Cardiac fibroblast (primary cell): ENCODE measurements around the gene NUMBL.

ENCODE experiments used
- DNase-seq, 2 donors: peaks; one replicate each; pipeline versions ENCODE4 v3.0.0 to v3.0.0-alpha.2; 2010; ENCODE audit warnings: low read depth in 2 of 2
- H3K4me3 ChIP-seq, 2 donors: replicated peaks in 1 of 2; 1 replicate in 1 of 2; 2 replicates in 1 of 2; pipeline ENCODE4 v1.5.1; 2011; ENCODE audit warnings: low read depth in 2 of 2, low read length in 2 of 2, mild to moderate bottlenecking in 2 of 2, moderate library complexity in 1 of 2
- CTCF ChIP-seq: IDR thresholded peaks from one replicate; pipeline ENCODE4 v1.5.1; 2011; ENCODE audit warnings: low read depth, mild to moderate bottlenecking, low read length, inconsistent platforms

Gene NUMBL

GRCh38 chr19:40704491-40705361 is 14.3 kb upstream of the NUMBL start:
- no peak overlapping the region for H3K4me3 ChIP-seq

GRCh38 chr19:40703029-40703755 is 12.7 kb upstream of the NUMBL start:
- no peak overlapping the region for H3K4me3 ChIP-seq
- no peak for DNase-seq
- no peak for TF ChIP-seq CTCF

More at GRCh38 chr19:40704491-40705361, 14.3 kb upstream of the NUMBL start:
- no peak for DNase-seq
- no peak for TF ChIP-seq CTCF

DNA sequence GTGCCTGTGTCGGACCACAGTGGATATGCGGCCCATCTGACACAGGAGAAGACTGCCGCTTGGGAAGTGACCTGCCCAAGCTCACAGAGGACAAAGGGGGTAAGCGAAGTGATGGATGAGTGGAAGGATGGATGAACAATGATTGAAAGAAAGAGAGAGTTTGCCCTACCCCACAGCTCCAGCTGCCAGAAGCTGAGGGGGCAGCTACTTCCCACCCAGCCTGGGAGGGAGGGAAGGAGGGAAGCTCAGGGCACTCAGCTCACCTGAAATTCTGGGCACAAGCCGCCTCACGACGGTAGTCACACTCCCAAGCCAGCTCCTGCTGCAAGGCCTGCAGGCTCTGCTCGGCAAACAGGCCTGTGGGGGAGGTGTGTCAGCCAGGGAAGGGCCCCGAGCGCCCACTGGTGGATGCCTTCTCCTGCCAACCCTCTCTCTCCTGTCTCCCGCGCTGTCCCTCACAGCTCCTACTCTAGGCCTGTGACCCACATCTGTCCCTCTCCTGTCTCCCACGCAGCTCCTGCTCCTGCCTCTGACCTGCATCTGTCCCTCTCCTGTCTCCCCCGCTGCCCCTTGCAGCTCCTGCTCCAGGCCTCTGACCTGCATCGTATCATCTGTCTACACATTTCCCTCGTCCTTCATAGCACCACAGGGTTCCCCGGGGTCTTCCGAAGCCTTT is 12.0 kb upstream of the NUMBL start:
- H3K4me3 ChIP-seq: no peak overlapping the region
- peak in 1 of 2 donors; percentile 54 for DNase-seq

GRCh38 chr19:40701758-40702157 is 11.3 kb upstream of the NUMBL start:
- no peak for DNase-seq
- no peak for TF ChIP-seq CTCF
- no peak overlapping the region for H3K4me3 ChIP-seq

More for the DNA sequence above, 12.0 kb upstream of the NUMBL start:
- peak; percentile 40 for TF ChIP-seq CTCF

GRCh38 chr19:40700083-40700482 is 9.6 kb upstream of the NUMBL start:
- DNase-seq: no peak
- H3K4me3 ChIP-seq: no peak overlapping the region
- no peak for TF ChIP-seq CTCF

- DNase-seq: no peak
- TF ChIP-seq CTCF: no peak
Observed at GRCh38 chr19:40697007-40697406, 6.6 kb upstream of the NUMBL start.

More at GRCh38 chr19:40697007-40697406, 6.6 kb upstream of the NUMBL start:
- no peak overlapping the region for H3K4me3 ChIP-seq
